ENCODE measurements around the gene TRIO. TPM values are rescaled to one million over a fixed set of nuclear protein-coding genes. Genes with fewer than 3 reads are reported as not detected.

Gene TRIO
- total RNA-seq, 1 experiment from 2014 or later: 68.4 TPM

GRCh38 chr5:14175381-14175780 is 32.2 kb downstream of the TRIO start:
- no peak for ATAC-seq
- CTCF ChIA-PET: no interaction called here
- DNase-seq (ENCODE audit: low read depth, low spot score): no peak
- peaks cover 65 to 85% of the 10 kb centered on the region in 2 experiments for H3K4me1 ChIP-seq (ENCODE audit: control insufficient read depth in 1 of 2, insufficient read depth in 2 of 2, low read length in 2 of 2)
- H2AFZ ChIP-seq (ENCODE audit: low read depth, low read length, poor library complexity, severe bottlenecking): no peak overlapping the region
- no TSS peak for BruUV-seq (replicated peaks)
- no peak overlapping the region for H3K27ac ChIP-seq (ENCODE audit: low read depth, low read length)
- H3K9me2 ChIP-seq (ENCODE audit: insufficient read depth): no peaks in the 10 kb centered on the region
- no peaks in the 10 kb centered on the region for H3K27me3 ChIP-seq (ENCODE audit: insufficient read depth, low read length)
- peaks cover 24% of the 10 kb centered on the region; the same call in 1 of the 2 replicates for H4K20me1 ChIP-seq (ENCODE audit: insufficient read depth)
- no peaks in the 10 kb centered on the region for H3K36me3 ChIP-seq (ENCODE audit: control insufficient read depth in 1 of 2, insufficient read depth in 2 of 2, low read length in 2 of 2)
- no peak for TF ChIP-seq EZH2 (IDR thresholded peaks at IDR 0.05)
- TF ChIP-seq SP1 (IDR thresholded peaks at IDR 0.05; ENCODE audit: low read depth): no peak
- no peak for TF ChIP-seq ZFX (IDR thresholded peaks at IDR 0.05)
- no peak for TF ChIP-seq SRF (IDR thresholded peaks at IDR 0.05; ENCODE audit: low read depth)
- TF ChIP-seq ATF3 (IDR thresholded peaks at IDR 0.05): no peak
- TF ChIP-seq FOSL1 (IDR thresholded peaks at IDR 0.05; ENCODE audit: low read depth): no peak
- no peak for TF ChIP-seq EGR1 (IDR thresholded peaks at IDR 0.05; ENCODE audit: low read depth)
- no peak for TF ChIP-seq CEBPB (IDR thresholded peaks at IDR 0.05; ENCODE audit: low read depth)
- TF ChIP-seq POLR2AphosphoS5 (IDR thresholded peaks at IDR 0.05; ENCODE audit: low read depth, low read length): no peak
- no peak for TF ChIP-seq CTCF (IDR thresholded peaks at IDR 0.05 in 2 of 3, conservative IDR thresholded peaks at IDR 0.05 in 1 of 3; ENCODE audit: borderline replicate concordance in 1 of 3, insufficient read depth in 1 of 3, low read depth in 2 of 3, low read length in 2 of 3)
- no peak for TF ChIP-seq YY1 (IDR thresholded peaks at IDR 0.05; ENCODE audit: extremely low read depth, insufficient replicate concordance, low read depth, low read length)
- TF ChIP-seq ZBTB33 (IDR thresholded peaks at IDR 0.05; ENCODE audit: extremely low read depth, insufficient replicate concordance, low read length): no peak
- no peak for TF ChIP-seq ELF1 (IDR thresholded peaks at IDR 0.05; ENCODE audit: borderline replicate concordance, low read depth)
- TF ChIP-seq MAX (IDR thresholded peaks at IDR 0.05): no peak
- no peak for TF ChIP-seq ZNF274 (IDR thresholded peaks at IDR 0.05; ENCODE audit: low read depth, low read length)
- TF ChIP-seq REST (IDR thresholded peaks at IDR 0.05; ENCODE audit: low read depth): no peak
- TF ChIP-seq EZH2phosphoT487 (IDR thresholded peaks at IDR 0.05; ENCODE audit: borderline replicate concordance): no peak
- TF ChIP-seq SIN3A (IDR thresholded peaks at IDR 0.05; ENCODE audit: low read depth): no peak
- no peak for TF ChIP-seq TCF7L2 (IDR thresholded peaks at IDR 0.05; ENCODE audit: borderline replicate concordance, extremely low read depth, insufficient read depth, insufficient read length)
- H3K4me3 ChIP-seq (replicated peaks in 1 of 2; ENCODE audit: low read depth in 1 of 2, low read length in 2 of 2): no peak overlapping the region
- no peak overlapping the region for H3K9ac ChIP-seq (ENCODE audit: low read length)
- no peaks in the 10 kb centered on the region for H3K9me3 ChIP-seq (ENCODE audit: control insufficient read depth in 1 of 2, insufficient read depth in 1 of 2, low read depth in 1 of 2, low read length in 2 of 2)
- peaks cover 99% of the 10 kb centered on the region for H3K79me2 ChIP-seq (ENCODE audit: insufficient read depth, low read length)
- RAD21 ChIA-PET (ENCODE audit: low non-redundant PET in 1 of 2, low total read pairs in 2 of 2, uncharacterized antibody in 2 of 2, unreplicated experiment in 2 of 2): no interaction called here
- H3K4me2 ChIP-seq (ENCODE audit: low read length): no peak overlapping the region
- intact Hi-C loops (cut with micrococcal nuclease): loop anchor here (5.0 kb wide), 2 partner anchors 33 to 92 kb away; partner anchors contain the start of gene TRIO
- POLR2A ChIA-PET: interaction anchor here (1.1 kb wide), 1 partner anchor 10 kb away, joined by 3 read pairs; no protein-coding TSS in a partner anchor

Measured in HCT116 (cell line).